Ramos (cell line): ENCODE data around the gene MAP4K1.

Experiments
- in situ Hi-C: fragments of 300-500 bp; cut with MboI; formaldehyde crosslinking; loops from one replicate; pipeline ENCODE4 v1.14.3; 2022; ENCODE audit warnings: low sequenced_read_pairs; ENCODE audit not compliant: unreplicated experiment

MAP4K1 gene

DNA sequence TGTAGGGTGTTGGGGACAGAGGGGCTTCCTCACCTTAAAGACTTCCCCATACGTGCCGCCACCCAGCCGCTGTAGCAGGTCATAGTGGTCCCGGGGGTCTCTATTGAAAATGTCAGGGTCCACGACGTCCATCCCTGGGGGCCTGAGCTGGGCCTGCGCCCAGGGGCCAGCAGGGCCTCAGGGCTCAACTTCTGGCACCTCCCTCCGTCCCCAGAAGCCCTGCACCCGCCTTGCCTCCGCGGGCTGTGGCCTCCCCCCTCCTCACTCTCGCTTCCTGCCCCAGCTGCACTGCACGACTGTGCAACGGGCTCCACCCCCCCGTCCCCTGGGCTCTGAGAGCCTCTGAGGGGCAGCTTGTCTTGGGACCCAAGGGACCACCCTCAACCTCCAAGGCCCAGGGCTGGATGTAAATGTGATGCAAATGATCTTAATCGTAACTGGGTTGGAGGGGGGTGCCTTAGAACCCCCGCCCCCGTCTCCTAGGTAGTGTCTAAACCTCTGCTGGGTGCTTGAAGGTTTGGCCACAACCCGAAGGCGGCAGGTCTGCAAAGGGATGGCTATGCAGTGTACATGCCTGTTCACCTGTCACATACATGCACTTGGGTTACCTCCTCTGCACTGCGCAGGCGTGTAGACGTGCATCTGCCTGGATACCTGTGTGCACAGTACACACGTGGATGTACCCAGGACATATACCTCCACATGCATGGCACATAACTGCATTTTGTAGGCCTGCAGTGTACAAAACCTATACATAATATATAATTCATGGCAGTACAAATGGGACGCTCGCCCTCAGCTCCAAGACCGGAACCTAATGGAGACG lies at the start of gene MAP4K1:
Gene MAP4K1 (minus strand): TSS at position 190 of the 826 bp plus-strand sequence. CDS start 58 bp downstream, at position 132.
- in situ Hi-C loops, result no loop called here

GRCh38 chr19:38666663-38667511 lies 49.1 kb upstream of the MAP4K1 start:
- in situ Hi-C loops, result no loop called here

DNA sequence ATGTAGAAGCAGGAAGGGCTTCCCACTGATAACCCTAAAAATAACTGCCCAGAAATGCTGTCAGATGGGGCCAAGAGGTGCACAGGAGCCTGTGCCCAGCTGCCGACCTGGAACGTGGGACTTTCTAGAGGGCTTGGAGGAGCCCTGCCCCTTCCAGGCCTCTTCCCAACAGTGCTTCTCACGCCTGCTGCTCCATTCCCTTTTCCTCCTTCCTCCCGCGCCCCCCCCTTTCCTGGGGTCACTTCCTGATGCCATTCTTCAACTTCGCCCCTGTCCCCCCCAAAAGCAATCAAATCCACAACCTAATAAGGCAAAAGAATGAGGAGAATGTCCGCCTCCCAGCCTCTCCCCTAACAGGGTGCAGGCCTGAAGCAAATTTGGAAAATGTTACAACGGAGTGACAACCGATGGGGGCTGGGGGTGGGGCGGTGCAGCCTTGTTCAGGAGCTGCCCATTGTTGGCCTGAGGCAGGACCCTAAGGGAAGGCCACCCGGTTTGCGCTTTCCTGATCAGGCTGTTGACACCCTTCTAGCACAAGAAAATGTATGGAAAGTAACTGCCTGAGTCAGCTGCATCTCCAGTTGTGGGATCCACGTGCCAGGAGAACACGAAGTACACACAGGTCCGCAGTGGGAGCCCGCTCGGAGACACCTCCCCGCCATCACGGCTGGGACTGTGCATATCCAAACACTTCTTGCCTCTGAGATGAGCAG lies 48.4 kb upstream of the MAP4K1 start:
- in situ Hi-C loops, result no loop called here

- in situ Hi-C loops, result no loop called here
Measured at GRCh38 chr19:38665219-38665931, 47.6 kb upstream of the MAP4K1 start.

- in situ Hi-C loops, result no loop called here
Measured at GRCh38 chr19:38664503-38665211, 46.9 kb upstream of the MAP4K1 start.

DNA sequence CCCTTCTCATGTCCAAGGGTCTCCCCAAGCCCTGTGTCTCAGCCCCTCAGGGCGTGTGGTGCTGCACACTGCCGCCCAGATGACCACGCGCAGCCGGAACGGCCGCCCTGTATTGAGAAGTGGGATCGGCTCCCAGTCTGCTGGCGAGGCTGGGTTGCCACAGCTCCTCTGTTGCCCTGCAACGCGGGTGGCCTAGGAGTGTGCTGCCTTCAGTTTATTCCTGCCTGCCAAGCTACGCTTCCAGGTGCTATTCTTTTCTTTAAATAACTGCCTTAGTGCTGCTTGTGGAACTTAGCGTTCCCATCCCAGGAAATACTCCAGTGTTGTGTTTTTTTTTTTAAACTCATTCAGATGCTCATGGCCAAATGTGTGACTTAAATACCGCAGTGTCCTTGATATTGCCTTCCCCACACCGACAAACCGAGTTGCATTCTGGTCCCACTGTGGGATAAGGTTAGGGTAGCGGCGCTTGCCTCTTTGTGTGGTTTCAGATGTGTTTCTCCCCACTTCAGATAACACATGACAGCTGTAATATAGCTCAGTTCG lies 46.3 kb upstream of the MAP4K1 start:
- in situ Hi-C loops, result no loop called here

DNA sequence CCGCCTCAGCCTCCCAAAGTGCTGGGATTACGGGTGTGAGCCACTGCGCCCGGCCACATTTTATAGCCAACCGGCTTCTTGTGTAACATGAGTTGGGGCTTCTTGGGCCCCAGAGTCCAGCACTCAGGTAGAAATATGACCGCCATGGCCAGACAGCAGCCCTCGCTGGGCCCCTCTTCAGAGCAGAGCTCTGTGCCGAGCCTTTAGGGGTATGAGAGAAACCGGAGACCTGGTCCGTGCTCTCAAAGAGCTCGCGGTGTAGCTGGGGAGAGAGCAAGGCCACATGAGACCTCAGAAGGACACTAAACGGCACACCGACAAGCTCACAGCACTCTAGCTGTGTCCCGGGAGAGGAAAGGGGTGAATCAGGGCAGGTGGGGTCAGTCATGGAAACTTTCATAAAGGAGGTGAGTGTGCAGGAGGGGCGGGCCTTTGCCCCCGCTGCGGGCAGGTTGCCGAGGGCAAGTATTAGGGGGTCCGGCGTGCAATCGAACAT lies 45.5 kb upstream of the MAP4K1 start:
- in situ Hi-C loops, result no loop called here

- in situ Hi-C loops, result no loop called here
Measured at GRCh38 chr19:38662537-38663155, 44.9 kb upstream of the MAP4K1 start.

DNA sequence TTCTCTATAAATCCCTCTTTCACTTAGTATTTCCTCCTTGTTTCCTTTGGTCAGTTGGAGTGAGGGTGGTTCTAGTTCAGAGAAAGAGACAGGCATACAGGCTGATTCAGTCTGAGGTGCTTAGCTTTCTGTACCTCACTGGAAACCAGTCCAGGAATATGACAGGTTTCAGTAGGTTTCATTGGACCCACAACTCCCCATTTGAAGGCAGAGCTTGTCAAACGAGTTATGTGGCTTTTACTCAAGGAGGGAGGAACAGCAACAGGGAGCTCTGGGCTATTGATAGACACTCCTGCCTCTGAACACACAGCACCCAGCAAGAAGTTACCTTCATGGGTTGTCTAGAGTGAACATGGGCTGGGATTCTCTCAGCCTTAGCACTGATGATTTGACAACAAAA lies 44.2 kb upstream of the MAP4K1 start:
- in situ Hi-C loops, result no loop called here

DNA sequence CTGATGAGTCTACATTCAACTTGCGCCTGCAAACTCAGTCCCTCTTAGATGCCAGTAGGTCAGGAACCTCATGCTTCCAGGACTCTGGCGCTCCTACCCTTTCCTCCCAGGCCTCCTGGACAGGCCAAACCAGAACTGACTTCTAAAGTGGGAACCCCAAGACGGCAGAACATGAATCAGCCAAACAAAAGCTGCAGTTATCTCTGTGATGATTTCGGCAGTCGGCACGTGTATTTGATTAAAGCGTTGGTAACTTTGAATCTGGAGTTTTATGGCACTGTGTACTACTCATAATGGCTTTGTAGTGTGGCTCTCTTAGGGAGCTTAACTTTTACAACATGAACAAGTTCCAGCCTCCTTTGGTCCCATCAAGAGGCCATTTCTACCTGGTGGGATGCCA lies 43.4 kb upstream of the MAP4K1 start:
- in situ Hi-C loops, result no loop called here

- in situ Hi-C loops, result no loop called here
Measured at GRCh38 chr19:38660724-38661123, 43.0 kb upstream of the MAP4K1 start.

GRCh38 chr19:38658462-38659306 lies 40.9 kb upstream of the MAP4K1 start:
- in situ Hi-C loops, result no loop called here

DNA sequence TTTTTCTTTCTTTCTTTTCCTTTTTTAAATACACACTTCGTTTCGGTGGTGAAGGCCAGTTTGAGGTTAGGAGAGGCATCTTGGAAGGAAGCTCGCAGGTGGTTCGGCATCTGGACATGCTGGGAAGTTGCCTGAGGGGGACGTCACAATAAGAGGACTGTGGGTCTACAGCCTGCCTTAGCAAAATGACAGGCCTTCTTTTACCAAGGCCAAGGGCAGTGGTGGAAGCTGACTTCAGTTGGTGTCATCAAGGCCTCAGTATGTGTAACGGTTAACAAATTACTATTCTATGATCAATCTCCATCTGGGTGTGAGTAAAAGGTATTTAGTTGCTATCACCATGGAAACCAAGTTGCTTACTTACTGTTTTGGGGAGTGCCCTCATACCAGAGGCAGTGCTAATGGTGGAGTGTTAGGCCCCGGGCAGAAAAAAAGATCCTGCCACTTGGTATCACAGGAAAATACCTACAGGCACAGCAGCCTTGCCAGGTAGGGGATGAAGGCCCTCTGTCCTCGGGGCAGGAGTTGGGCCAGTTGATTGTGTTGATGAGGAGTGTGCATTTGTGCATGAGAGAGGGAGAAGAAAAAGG lies 40.0 kb upstream of the MAP4K1 start:
- in situ Hi-C loops, result no loop called here

GRCh38 chr19:38656171-38656981 lies 38.6 kb upstream of the MAP4K1 start:
- in situ Hi-C loops, result no loop called here

DNA sequence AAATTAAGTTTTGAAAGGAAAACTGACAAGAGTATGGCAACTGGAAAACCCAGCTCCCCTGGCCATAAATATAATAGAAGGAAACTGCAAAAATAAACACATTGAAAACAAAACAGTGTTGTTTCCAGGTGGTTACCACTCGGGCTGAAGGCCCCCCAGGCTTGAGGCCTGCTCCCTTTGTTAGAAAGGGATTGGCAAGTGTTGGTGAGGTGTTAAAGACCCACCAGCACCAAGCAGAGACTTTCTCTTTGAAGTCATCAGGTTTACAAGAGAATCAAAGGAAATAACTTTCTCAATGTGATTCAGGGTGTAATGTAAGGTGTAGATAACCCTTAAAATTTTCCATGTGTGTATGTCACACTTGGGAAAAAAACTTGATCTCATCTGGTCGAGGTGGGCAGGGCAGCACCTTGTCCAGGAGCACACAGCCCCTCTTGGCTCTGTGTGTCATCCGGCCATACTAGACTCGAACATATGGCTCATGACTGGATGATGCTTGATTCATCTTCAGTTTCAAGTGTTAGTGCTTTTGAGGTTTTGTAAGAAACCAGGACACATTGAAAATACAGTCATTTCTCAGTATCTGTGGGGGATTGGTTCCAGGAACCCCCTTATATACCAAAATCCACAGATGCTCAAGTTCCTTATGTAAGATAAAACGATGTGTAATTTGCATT lies 37.5 kb upstream of the MAP4K1 start:
- in situ Hi-C loops, result no loop called here

- in situ Hi-C loops, result no loop called here
Measured at GRCh38 chr19:38654628-38655055, 36.9 kb upstream of the MAP4K1 start.
